ENCODE measurements around the gene TNMD.

TNMD gene

GRCh38 chrX:100643956-100644860, 59.5 kb downstream of the TNMD start, which contains the start of gene SRPX2:
Gene SRPX2 (plus strand): TSS chrX:100644199. CDS start chrX:100646323, 2,124 bp downstream.
- no peak for DNase-seq (ENCODE audit: low read depth)

- no peak for DNase-seq (ENCODE audit: low read depth)
These were observed 60.4 kb downstream of the TNMD start for GRCh38 chrX:100645106-100645505.

DNA sequence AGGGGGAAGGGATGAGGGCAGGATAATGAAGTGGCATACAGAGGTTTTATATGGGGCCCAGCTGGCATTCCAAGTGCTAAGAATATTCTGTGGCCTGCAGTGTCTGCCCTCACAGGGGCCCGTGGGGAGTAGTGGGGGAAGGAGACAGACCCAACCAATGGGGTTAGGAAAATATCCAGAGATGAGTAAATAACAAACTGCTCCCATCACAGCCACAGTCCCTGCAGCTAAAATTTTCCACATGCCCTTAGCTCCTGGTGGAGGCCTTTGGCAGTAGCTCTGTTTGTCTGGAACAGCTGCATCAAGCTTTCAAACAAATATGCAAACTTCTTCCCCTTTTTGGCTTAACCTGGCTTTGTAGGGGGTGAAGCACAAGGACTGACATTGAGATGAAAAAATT, 62.4 kb downstream of the TNMD start:
- no peak for DNase-seq (ENCODE audit: low read depth)

DNA sequence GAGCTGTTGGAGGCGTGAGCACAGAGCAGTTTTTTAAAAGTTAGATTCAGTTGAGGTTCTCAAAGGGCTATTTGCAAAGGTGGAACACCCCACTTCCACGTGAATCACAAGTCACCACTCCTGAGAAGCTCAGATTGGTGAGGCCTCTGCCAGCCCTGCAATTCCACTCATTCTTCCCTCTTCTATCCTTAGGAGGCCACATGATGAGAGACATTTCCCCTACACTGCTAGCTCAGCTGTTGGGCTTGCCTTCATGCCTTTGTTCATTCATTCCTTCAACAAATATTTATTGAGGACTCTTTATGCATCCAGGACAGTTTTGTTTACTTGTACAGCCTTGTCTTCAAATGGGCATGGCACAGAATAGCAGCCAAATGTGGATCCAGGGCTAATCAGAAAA, 63.0 kb downstream of the TNMD start:
- DNase-seq (ENCODE audit: low read depth) = no peak

- no peak for DNase-seq (ENCODE audit: low read depth)
These were observed 64.0 kb downstream of the TNMD start for GRCh38 chrX:100648458-100649417.
